ENCODE data around the gene LTBP1. TPM values are rescaled to one million over a fixed set of nuclear protein-coding genes. Genes with fewer than 3 reads are reported as not detected.

The LTBP1 gene
- total RNA-seq, 3 donors from 2014 or later = 13.3 to 18.7 (median 17.4) TPM

DNA sequence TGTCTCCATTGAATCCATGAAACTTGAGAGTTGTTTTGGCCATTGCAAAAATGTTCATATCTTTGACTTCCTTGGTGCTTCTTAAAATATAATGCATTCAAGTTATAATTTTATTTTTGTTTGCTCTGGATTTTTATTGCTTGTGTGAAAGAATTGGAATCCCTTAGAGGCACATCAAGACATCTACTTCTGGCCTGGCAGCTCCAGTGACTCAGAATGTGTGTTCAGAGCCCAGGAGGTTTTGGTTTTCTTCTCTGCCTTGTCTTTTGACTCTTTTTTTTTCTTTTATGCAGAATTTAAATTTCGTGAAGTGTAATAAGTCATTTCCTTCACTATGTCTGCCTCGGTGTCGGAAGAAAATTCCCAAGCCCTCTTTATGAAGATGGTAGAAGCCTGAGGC lies 180.2 kb downstream of the LTBP1 start:
- Histone ChIP-seq H3K4me3 (no peak overlapping the region), H3K36me3 (no peaks in the 10 kb centered on the region), H3K27me3 (no peaks in the 10 kb centered on the region), H3K9me3 (no peaks in the 10 kb centered on the region), H3K27ac (no peak overlapping the region), H3K4me1 (no peaks in the 10 kb centered on the region)
- no peak for TF ChIP-seq POLR2A (IDR thresholded peaks at IDR 0.05)
- no peak for TF ChIP-seq POLR2AphosphoS5 (IDR thresholded peaks at IDR 0.05)
- TF ChIP-seq CTCF (IDR thresholded peaks at IDR 0.05) = no peak
- intact Hi-C loops (cut with DNase I; ENCODE audit: low total_unique reads) = no loop called here
- DNase-seq (ENCODE audit: low spot score in 2 of 2) = no peak

- intact Hi-C loops (cut with DNase I; ENCODE audit: low total_unique reads) = no loop called here
- TF ChIP-seq CTCF (IDR thresholded peaks at IDR 0.05) (no peak), POLR2A (IDR thresholded peaks at IDR 0.05) (no peak), POLR2AphosphoS5 (IDR thresholded peaks at IDR 0.05) (no peak)
Measured at GRCh38 chr2:33129263-33130053, 182.7 kb downstream of the LTBP1 start.

DNA sequence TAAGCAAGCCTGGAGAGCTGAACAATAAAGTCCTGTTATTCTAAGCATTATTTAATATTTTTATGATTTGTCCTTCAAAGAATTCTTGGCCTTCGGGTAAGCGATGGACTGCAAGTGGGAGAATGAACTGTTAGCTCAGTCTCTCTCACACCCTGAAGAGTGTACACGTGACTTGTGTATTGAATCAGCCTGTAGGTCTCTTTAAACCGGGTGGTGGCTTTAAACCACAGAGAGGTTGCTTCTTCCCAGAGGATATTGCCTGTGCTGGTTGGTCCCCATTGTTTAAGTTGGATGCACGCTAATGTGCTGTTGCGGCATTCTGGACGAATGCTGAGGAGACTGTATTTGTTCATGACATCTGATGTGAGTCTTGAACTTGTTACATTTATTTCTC lies 183.3 kb downstream of the LTBP1 start:
- Histone ChIP-seq H3K36me3 (no peaks in the 10 kb centered on the region), H3K9me3 (no peaks in the 10 kb centered on the region), H3K4me3 (no peak overlapping the region), H3K27ac (no peak overlapping the region), H3K27me3 (no peaks in the 10 kb centered on the region), H3K4me1 (peaks cover 3 to 13% of the 10 kb centered on the region in 2 donors)
- intact Hi-C loops (cut with DNase I; ENCODE audit: low total_unique reads) = no loop called here
- DNase-seq (ENCODE audit: low spot score in 2 of 2) = no peak
- TF ChIP-seq CTCF (IDR thresholded peaks at IDR 0.05) (no peak), POLR2AphosphoS5 (IDR thresholded peaks at IDR 0.05) (no peak), POLR2A (IDR thresholded peaks at IDR 0.05) (no peak)

More at GRCh38 chr2:33129263-33130053, 182.7 kb downstream of the LTBP1 start:
- H3K27ac ChIP-seq = no peak overlapping the region
- no peaks in the 10 kb centered on the region for H3K36me3 ChIP-seq
- peaks cover 3 to 9% of the 10 kb centered on the region in 2 donors for H3K4me1 ChIP-seq
- H3K4me3 ChIP-seq = no peak overlapping the region
- H3K9me3 ChIP-seq = no peaks in the 10 kb centered on the region
- DNase-seq (ENCODE audit: low spot score in 2 of 2) = no peak
- H3K27me3 ChIP-seq = no peaks in the 10 kb centered on the region

DNA sequence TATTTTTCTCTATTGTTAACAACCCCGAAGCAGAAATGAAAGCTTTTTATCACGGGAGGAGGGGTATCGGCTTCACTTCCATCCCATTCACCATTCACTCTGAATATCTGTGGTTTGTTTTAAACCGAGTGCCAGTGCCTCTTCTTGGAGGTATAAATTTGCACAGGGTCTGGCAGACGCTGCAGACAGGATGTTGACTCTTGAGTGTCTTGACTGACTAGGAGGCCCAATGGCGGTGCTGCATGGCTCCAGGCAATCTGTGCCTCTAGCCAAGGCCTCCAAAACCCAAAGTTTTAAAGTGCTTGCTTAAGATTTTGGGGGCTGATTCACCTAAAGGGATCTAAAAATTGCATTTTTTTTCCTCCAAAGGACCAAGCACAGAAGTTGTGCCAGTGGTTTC lies 183.8 kb downstream of the LTBP1 start:
- no peak overlapping the region for H3K27ac ChIP-seq
- no peaks in the 10 kb centered on the region for H3K9me3 ChIP-seq
- H3K36me3 ChIP-seq = no peaks in the 10 kb centered on the region
- peaks cover 3 to 13% of the 10 kb centered on the region in 2 donors for H3K4me1 ChIP-seq
- intact Hi-C loops (cut with DNase I; ENCODE audit: low total_unique reads) = no loop called here
- H3K27me3 ChIP-seq = no peaks in the 10 kb centered on the region
- no peak for DNase-seq (ENCODE audit: low spot score in 2 of 2)
- no peak overlapping the region for H3K4me3 ChIP-seq
- no peak for TF ChIP-seq POLR2A (IDR thresholded peaks at IDR 0.05)
- TF ChIP-seq CTCF (IDR thresholded peaks at IDR 0.05) = no peak
- TF ChIP-seq POLR2AphosphoS5 (IDR thresholded peaks at IDR 0.05) = no peak

DNA sequence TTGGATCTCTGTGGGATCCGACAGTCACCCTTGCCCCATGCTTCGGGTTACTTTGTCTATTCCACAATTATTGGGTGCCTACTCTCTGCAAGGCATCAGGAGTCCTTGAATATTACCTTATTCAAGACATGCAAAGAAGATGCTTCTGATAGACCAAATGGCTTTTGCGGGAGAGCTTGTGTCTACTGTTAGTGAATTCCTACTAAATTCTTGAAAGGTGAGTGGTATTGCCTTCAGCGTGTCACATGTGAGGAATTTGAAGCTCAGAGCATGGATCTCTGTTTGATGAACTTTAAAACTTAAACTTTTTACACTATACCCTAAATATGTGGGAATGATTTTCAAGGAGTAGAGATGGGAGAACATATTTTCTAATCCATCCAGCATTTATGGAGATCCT lies 184.4 kb downstream of the LTBP1 start:
- intact Hi-C loops (cut with DNase I; ENCODE audit: low total_unique reads) = no loop called here
- Histone ChIP-seq H3K27ac (no peak overlapping the region), H3K4me1 (peaks cover 3 to 13% of the 10 kb centered on the region in 2 donors), H3K27me3 (no peaks in the 10 kb centered on the region), H3K36me3 (no peaks in the 10 kb centered on the region), H3K4me3 (no peak overlapping the region), H3K9me3 (no peaks in the 10 kb centered on the region)
- DNase-seq (ENCODE audit: low spot score in 2 of 2) = no peak
- TF ChIP-seq CTCF (IDR thresholded peaks at IDR 0.05) = no peak
- TF ChIP-seq POLR2AphosphoS5 (IDR thresholded peaks at IDR 0.05) = no peak
- TF ChIP-seq POLR2A (IDR thresholded peaks at IDR 0.05) = no peak

Data from breast epithelium (tissue), 4 donors.